MV-4-11 (cell line): ENCODE measurements around the gene VSIR.

Source experiments
- DNase-seq: peaks from one replicate; lab custom pipeline; 2025; lab: John Stamatoyannopoulos, UW

Gene VSIR

GRCh38 chr10:71763352-71764127 lies 9.8 kb downstream of the VSIR start:
- DNase-seq: no peak

GRCh38 chr10:71762324-71762723 lies 11.0 kb downstream of the VSIR start:
- no peak for DNase-seq

- DNase-seq: no peak
Observed at GRCh38 chr10:71761541-71762113, 11.7 kb downstream of the VSIR start.

- no peak for DNase-seq
Observed at GRCh38 chr10:71761105-71761511, 12.2 kb downstream of the VSIR start.

- DNase-seq: no peak
Observed at GRCh38 chr10:71757399-71757922, 15.9 kb downstream of the VSIR start.

GRCh38 chr10:71756311-71757191 lies 16.8 kb downstream of the VSIR start:
- DNase-seq: no peak

GRCh38 chr10:71755179-71755879 lies 18.0 kb downstream of the VSIR start:
- no peak for DNase-seq

GRCh38 chr10:71754562-71754961 lies 18.8 kb downstream of the VSIR start:
- DNase-seq: peak; percentile 76

GRCh38 chr10:71753960-71754505 lies 19.3 kb downstream of the VSIR start:
- DNase-seq: no peak

GRCh38 chr10:71753091-71753959 lies 20.0 kb downstream of the VSIR start:
- DNase-seq: peak; percentile 97

GRCh38 chr10:71752391-71753090 lies 20.8 kb downstream of the VSIR start:
- peak; percentile 33 for DNase-seq

GRCh38 chr10:71751515-71752224 lies 21.6 kb downstream of the VSIR start:
- DNase-seq: no peak

GRCh38 chr10:71750986-71751385 lies 22.3 kb downstream of the VSIR start:
- no peak for DNase-seq

- peak; percentile 92 for DNase-seq
Observed at GRCh38 chr10:71750124-71750841, 23.0 kb downstream of the VSIR start.

- DNase-seq: no peak
Observed at GRCh38 chr10:71749396-71749795, 23.9 kb downstream of the VSIR start.

- DNase-seq: peak; percentile 100
Observed at GRCh38 chr10:71748671-71749191, 24.6 kb downstream of the VSIR start.

- DNase-seq: peak; percentile 96
Observed at GRCh38 chr10:71747551-71748523, 25.5 kb downstream of the VSIR start.
